Ovary (tissue), 3 donors: Measurements from ENCODE around the gene ARHGAP10.

ENCODE experiments used
- CTCF ChIP-seq, 3 donors: fragments of 450-650 bp in 2 of 3; fragments of 200-600 bp in 1 of 3; IDR thresholded peaks; one replicate each; pipeline versions ENCODE4 v1.5.1 to v1.8.0; 2016 to 2022; ENCODE audit warnings: antibody characterized with exemption in 3 of 3, mild to moderate bottlenecking in 1 of 3
- EP300 ChIP-seq: sonication (generic); formaldehyde crosslinking; IDR thresholded peaks from one replicate; pipeline ENCODE4 v1.6.1; 2017; ENCODE audit warnings: antibody characterized with exemption
- POLR2A ChIP-seq: fragments of 450-650 bp; IDR thresholded peaks from one replicate; pipeline ENCODE4 v1.6.1; 2017; ENCODE audit warnings: antibody characterized with exemption, mild to moderate bottlenecking, moderate library complexity
- donor health status: DM: no; HTN: no; CAD: no.

- no peak for TF ChIP-seq CTCF (IDR thresholded peaks at IDR 0.05)
- TF ChIP-seq POLR2A = no peak
- no peak for TF ChIP-seq EP300
Measured at GRCh38 chr4:148022975-148023374, 291.1 kb downstream of the ARHGAP10 start.
